H1 (cell line): ENCODE measurements around the gene ABHD2. TPM values are rescaled to one million over a fixed set of nuclear protein-coding genes. Genes with fewer than 3 reads are reported as not detected.

Experiments
- CTCF ChIA-PET: fragments of 300-600 bp; sonication (Branson Sonifier 250); formaldehyde crosslinking; loops from one replicate; lab custom pipeline; 2021; ENCODE audit not compliant: partially characterized antibody; lab: Charles Lee
- POLR2A ChIA-PET: fragments of 300-600 bp; sonication (Branson Sonifier 250); formaldehyde crosslinking; loops from one replicate; lab custom pipeline; 2021; ENCODE audit warnings: inconsistent platforms; ENCODE audit not compliant: partially characterized antibody; lab: Charles Lee
- DNase-seq, 2 experiments: peaks; one replicate each; pipeline versions ENCODE4 v3.0.0 to v3.0.0-alpha.2; 2010 to 2022; ENCODE audit warnings: low spot score in 2 of 2, low read depth in 1 of 2, mixed read lengths in 1 of 2
- FAIRE-seq: peaks from 2 replicates; lab custom pipeline; 2011; peaks lifted over from hg19 to GRCh38; lab: Jason Lieb, UNC
- H2AFZ ChIP-seq: 2 replicates; pipeline ENCODE4 v1.8.1; 2012; ENCODE audit warnings: low read length, inconsistent platforms
- H2AK5ac ChIP-seq: 2 replicates; pipeline ENCODE4 v1.6.1; 2013; ENCODE audit warnings: low read depth, low read length
- H2BK120ac ChIP-seq: replicated peaks from 2 replicates; pipeline ENCODE3; 2013; ENCODE audit warnings: low read depth, low read length, inconsistent platforms
- H2BK12ac ChIP-seq: 2 replicates; pipeline ENCODE4 v1.6.1; 2013; ENCODE audit warnings: low read depth, low read length
- H2BK15ac ChIP-seq: 2 replicates; pipeline ENCODE4 v1.6.1; 2013; ENCODE audit warnings: low read length
- H2BK20ac ChIP-seq: 2 replicates; pipeline ENCODE4 v1.6.1; 2013; ENCODE audit warnings: low read length
- H2BK5ac ChIP-seq: 2 replicates; pipeline ENCODE4 v1.6.1; 2013; ENCODE audit warnings: low read depth, low read length
- H3K14ac ChIP-seq: 2 replicates; pipeline ENCODE4 v1.6.1; 2013; ENCODE audit warnings: inconsistent platforms; ENCODE audit not compliant: insufficient read length
- H3K18ac ChIP-seq: 2 replicates; pipeline ENCODE4 v1.6.1; 2013; ENCODE audit warnings: low read length; ENCODE audit errors: extremely low read depth
- H3K23ac ChIP-seq: 2 replicates; pipeline ENCODE4 v1.6.1; 2013; ENCODE audit warnings: inconsistent platforms; ENCODE audit not compliant: insufficient read length
- H3K23me2 ChIP-seq: 2 replicates; pipeline ENCODE4 v1.6.1; 2013; ENCODE audit warnings: low read depth, low read length
- H3K27ac ChIP-seq: 2 replicates; pipeline ENCODE4 v1.6.1; 2011; ENCODE audit warnings: low read depth, low read length, inconsistent platforms
- H3K27me3 ChIP-seq, 4 experiments: replicated peaks in 1 of 4; 1 replicate in 1 of 4; 2 replicates in 3 of 4; pipeline versions ENCODE4 v1.6.1 to v1.8.1; 2011 to 2013; ENCODE audit warnings: low read length in 3 of 4, mild to moderate bottlenecking in 3 of 4, inconsistent platforms in 2 of 4, mixed read lengths in 2 of 4, moderate library complexity in 1 of 4; ENCODE audit not compliant: control insufficient read depth in 3 of 4, insufficient read depth in 3 of 4; ENCODE audit errors: extremely low read depth in 1 of 4
- H3K36me3 ChIP-seq, 4 experiments: 2 replicates each; pipeline versions ENCODE4 v1.6.1 to v1.8.1; 2011 to 2013; ENCODE audit warnings: mild to moderate bottlenecking in 4 of 4, low read length in 3 of 4, moderate library complexity in 2 of 4, control low read depth in 1 of 4, inconsistent platforms in 1 of 4; ENCODE audit not compliant: insufficient read depth in 4 of 4, control insufficient read depth in 2 of 4
- H3K4ac ChIP-seq: replicated peaks from 2 replicates; pipeline ENCODE3; 2013; ENCODE audit warnings: low read length, low read depth, mixed read lengths, inconsistent platforms; ENCODE audit not compliant: insufficient read length
- H3K4me1 ChIP-seq, 4 experiments: replicated peaks in 1 of 4; 1 replicate in 1 of 4; 2 replicates in 3 of 4; pipeline versions ENCODE4 v1.6.1 to v1.8.1; 2011 to 2013; ENCODE audit warnings: low read length in 3 of 4, inconsistent platforms in 2 of 4, mixed read lengths in 1 of 4; ENCODE audit not compliant: insufficient read depth in 4 of 4, control insufficient read depth in 3 of 4
- H3K4me2 ChIP-seq, 2 experiments: 2 replicates each; pipeline versions ENCODE4 v1.6.1 to v1.8.1; 2011 to 2013; ENCODE audit warnings: low read depth in 2 of 2, low read length in 2 of 2, control low read depth in 1 of 2, inconsistent platforms in 1 of 2, mild to moderate bottlenecking in 1 of 2; ENCODE audit not compliant: insufficient read depth in 1 of 2
- H3K4me3 ChIP-seq, 4 experiments: fragments of 200-600, 300-600 bp in 1 of 4; sonication (generic), shearing (Covaris generic), sonication (Bioruptor Twin) in 1 of 4; 2 replicates each; pipeline versions ENCODE4 v1.5.1 to v1.8.1; 2011 to 2016; ENCODE audit warnings: low read length in 4 of 4, low read depth in 3 of 4, control low read depth in 2 of 4, inconsistent platforms in 2 of 4, mild to moderate bottlenecking in 2 of 4, mixed read lengths in 1 of 4, moderate library complexity in 1 of 4; ENCODE audit not compliant: insufficient read depth in 2 of 4; ENCODE audit errors: extremely low read depth in 1 of 4
- H3K56ac ChIP-seq: replicated peaks from 2 replicates; pipeline ENCODE3; 2013; ENCODE audit warnings: low read depth, mild to moderate bottlenecking, mixed read lengths, low read length, inconsistent platforms; ENCODE audit not compliant: insufficient read length
- H3K79me1 ChIP-seq: 2 replicates; pipeline ENCODE4 v1.6.1; 2013; ENCODE audit warnings: low read depth, low read length, control low read depth
- H3K79me2 ChIP-seq, 2 experiments: 2 replicates each; pipeline versions ENCODE4 v1.6.1 to v1.8.1; 2012 to 2013; ENCODE audit warnings: low read length in 2 of 2, mild to moderate bottlenecking in 2 of 2, inconsistent platforms in 1 of 2; ENCODE audit not compliant: insufficient read depth in 2 of 2, control insufficient read depth in 1 of 2
- H3K9ac ChIP-seq, 4 experiments: replicated peaks in 1 of 4; 1 replicate in 1 of 4; 2 replicates in 3 of 4; pipeline versions ENCODE4 v1.6.1 to v1.8.1; 2011 to 2013; ENCODE audit warnings: low read depth in 3 of 4, low read length in 3 of 4, control low read depth in 2 of 4, mild to moderate bottlenecking in 2 of 4, moderate library complexity in 2 of 4, inconsistent platforms in 1 of 4; ENCODE audit errors: extremely low read depth in 1 of 4
- H3K9me3 ChIP-seq, 2 experiments: 2 replicates each; pipeline versions ENCODE4 v1.6.1 to v1.8.1; 2012 to 2013; ENCODE audit warnings: mild to moderate bottlenecking in 2 of 2, moderate library complexity in 2 of 2, control low read depth in 1 of 2, inconsistent platforms in 1 of 2, low read depth in 1 of 2, low read length in 1 of 2, mixed read lengths in 1 of 2; ENCODE audit not compliant: insufficient read depth in 2 of 2
- H4K20me1 ChIP-seq, 2 experiments: replicated peaks in 1 of 2; 2 replicates each; pipeline versions ENCODE3 to v1.8.1; 2011 to 2013; ENCODE audit warnings: inconsistent platforms in 2 of 2, low read length in 2 of 2, mild to moderate bottlenecking in 1 of 2; ENCODE audit not compliant: insufficient read depth in 2 of 2, control insufficient read depth in 1 of 2
- H4K5ac ChIP-seq: 2 replicates; pipeline ENCODE4 v1.6.1; 2013; ENCODE audit warnings: low read length, low read depth, mixed read lengths, inconsistent platforms; ENCODE audit not compliant: insufficient read length
- H4K8ac ChIP-seq: 2 replicates; pipeline ENCODE4 v1.8.0; 2013; ENCODE audit warnings: mild to moderate bottlenecking, moderate library complexity, low read length, inconsistent platforms; ENCODE audit not compliant: insufficient read depth; ENCODE audit errors: extremely low read depth
- H4K91ac ChIP-seq: replicated peaks from 2 replicates; pipeline ENCODE3; 2013; ENCODE audit warnings: low read length, mixed read lengths, inconsistent platforms; ENCODE audit not compliant: insufficient read length
- WGBS, 2 experiments: shearing (Covaris generic) in 1 of 2; methylation state at CpG; one replicate each; pipeline versions ENCODE4 v1.1.6 to v1.1.7; 2013 to 2015; ENCODE audit warnings: low lambda C conversion rate in 2 of 2, mixed read lengths in 2 of 2, inconsistent platforms in 1 of 2, low coverage in 1 of 2, missing lambda C conversion rate in 1 of 2; ENCODE audit not compliant: insufficient replicate concordance in 2 of 2, insufficient coverage in 1 of 2, insufficient read length in 1 of 2; ENCODE audit errors: extremely low coverage in 1 of 2, missing lambda C conversion rate in 1 of 2; 5-methylcytosine and 5-hydroxymethylcytosine counted together
- polyA plus RNA-seq, 7 experiments: library from polyadenylated mRNA; depleted of rRNA in 3 of 7; stranded (reverse) in 5 of 7; unstranded in 2 of 7; fragments of >200 nt in 5 of 7; fragments of 200-250 nt in 2 of 7; gene quantifications; 1 replicate in 5 of 7; 2 replicates in 1 of 7; 4 replicates in 1 of 7; pipeline versions ENCODE4 v1.2.1 to v1.2.3, GENCODE V29; 2011 to 2013; ENCODE audit warnings: missing spikeins in 2 of 7, mixed read lengths in 2 of 7
- total RNA-seq: library from RNA; stranded (reverse); fragmentation: NEBNext Ultra II Directional; extraction: Animal tissue kit (Norgen Biotek cat#: 25700); gene quantifications from 2 replicates; pipeline ENCODE4 v1.2.1, GENCODE V29; 2021

Gene ABHD2
- total and polyA plus RNA-seq, 2 of the 8 experiments (the other 6 are each of a cell fraction or from before 2014, with no cell fraction given): 9.1 to 23.7 TPM

DNA sequence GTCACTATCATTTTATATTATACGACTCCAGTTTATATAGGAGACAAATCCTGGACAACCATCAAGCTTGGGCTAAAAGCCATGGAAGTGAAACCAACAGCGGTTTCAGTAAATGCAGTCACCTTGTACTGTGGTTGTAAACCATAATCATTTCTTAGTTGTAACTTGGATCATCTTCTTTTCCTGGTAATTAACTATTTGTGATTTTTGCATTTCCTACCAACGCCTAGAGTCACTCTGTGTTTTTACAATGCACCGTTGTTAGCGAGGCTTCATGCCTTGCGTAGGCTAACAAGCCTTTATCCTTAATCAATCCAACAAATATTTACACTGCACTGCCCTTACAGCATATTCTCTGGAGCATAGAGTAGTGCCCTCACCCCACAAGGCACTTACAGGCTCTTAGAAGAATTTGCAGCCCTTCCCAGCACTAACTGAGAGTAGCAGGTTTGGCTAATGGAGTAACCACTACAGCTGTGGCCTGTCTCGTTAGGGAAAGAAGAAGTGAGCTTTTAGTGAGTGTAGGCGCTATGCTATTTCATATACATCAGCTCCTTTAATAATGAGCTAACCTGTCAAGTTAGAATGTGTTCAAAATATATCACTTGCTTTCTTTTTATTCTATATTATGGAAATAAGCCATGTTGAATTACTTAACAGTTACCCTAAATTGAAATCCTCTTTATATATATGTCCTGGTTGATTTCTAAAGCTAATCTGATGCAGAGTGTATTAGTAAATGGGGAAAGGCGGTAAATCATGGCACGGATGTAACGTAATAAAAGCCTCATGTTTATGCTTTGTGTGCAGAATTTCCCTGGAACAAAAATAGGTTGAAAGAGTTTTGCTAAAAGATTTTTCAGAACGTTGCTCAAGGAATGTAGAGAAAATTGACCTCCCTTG is 62.8 kb downstream of the ABHD2 start:
- H4K91ac ChIP-seq: no peak overlapping the region
- H2BK15ac ChIP-seq: no peak overlapping the region
- no peaks in the 10 kb centered on the region for H3K4me1 ChIP-seq
- no peak overlapping the region for H3K14ac ChIP-seq
- H3K18ac ChIP-seq: no peak overlapping the region
- H2BK20ac ChIP-seq: no peak overlapping the region
- DNase-seq: no peak
- H2BK12ac ChIP-seq: no peak overlapping the region
- H3K9me3 ChIP-seq: no peaks in the 10 kb centered on the region
- H2BK5ac ChIP-seq: no peak overlapping the region
- no peak overlapping the region for H3K4ac ChIP-seq
- H3K23me2 ChIP-seq: no peaks in the 10 kb centered on the region
- H4K5ac ChIP-seq: no peak overlapping the region
- FAIRE-seq: no peak
- H2AFZ ChIP-seq: no peak overlapping the region
- no peak overlapping the region for H3K27ac ChIP-seq
- 86% methylated on average over 12 of the region's 12 CpGs; no CpG with 5 or more reads in 1 of the 2 experiments for WGBS, 2 experiments
- no peak overlapping the region for H2BK120ac ChIP-seq
- H2AK5ac ChIP-seq: no peak overlapping the region
- H3K27me3 ChIP-seq: no peaks in the 10 kb centered on the region
- POLR2A ChIA-PET: interaction anchor here (0.8 to 1.2 kb wide), 3 partner anchors 7 to 243 kb away, joined by 3 to 4 read pairs (median 3); no protein-coding TSS in a partner anchor
- no peak overlapping the region for H3K4me2 ChIP-seq
- H3K79me1 ChIP-seq: no peaks in the 10 kb centered on the region
- no peak overlapping the region for H4K8ac ChIP-seq
- CTCF ChIA-PET: interaction anchor here (0.5 to 6.2 kb wide), 18 partner anchors 11 to 450 kb away, joined by 3 to 50 read pairs (median 4); no protein-coding TSS in a partner anchor
- no peaks in the 10 kb centered on the region for H3K79me2 ChIP-seq
- no peak overlapping the region for H3K4me3 ChIP-seq
- H3K36me3 ChIP-seq: peaks cover 0 to 3% (median 0%) of the 10 kb centered on the region in 4 experiments; a peak in 2 of 8 replicates
- H3K23ac ChIP-seq: no peak overlapping the region
- no peak overlapping the region for H3K56ac ChIP-seq
- H4K20me1 ChIP-seq: no peaks in the 10 kb centered on the region
- no peak overlapping the region for H3K9ac ChIP-seq
